Transverse colon (tissue), 4 donors: Measurements from ENCODE around the gene CPLX4.

ENCODE experiments used
- EP300 ChIP-seq: sonication (generic); formaldehyde crosslinking; IDR thresholded peaks from one replicate; pipeline ENCODE4 v1.6.1; 2017; ENCODE audit warnings: antibody characterized with exemption, low read depth
- POLR2AphosphoS5 ChIP-seq, 3 donors: sonication (generic); formaldehyde crosslinking; IDR thresholded peaks; one replicate each; pipeline ENCODE4 v1.6.1; 2016; ENCODE audit warnings: antibody characterized with exemption in 3 of 3
- TF ChIP-seq, protein P1 (sequence below), 5 experiments: fragments of 200-600 bp in 3 of 5; fragments of 450-650 bp in 2 of 5; sonication (generic) in 3 of 5; IDR thresholded peaks; 1 replicate in 2 of 5; 2 replicates in 3 of 5; pipeline ENCODE4 v1.5.1; 2016 to 2017; ENCODE audit warnings: antibody characterized with exemption in 5 of 5, inconsistent platforms in 3 of 5, mild to moderate bottlenecking in 2 of 5, moderate library complexity in 1 of 5

GRCh38 chr18:59279193-59279592 is 39.3 kb downstream of the CPLX4 start:
- no peak for TF ChIP-seq POLR2AphosphoS5 (IDR thresholded peaks at IDR 0.05)
- TF ChIP-seq, protein P1, sequence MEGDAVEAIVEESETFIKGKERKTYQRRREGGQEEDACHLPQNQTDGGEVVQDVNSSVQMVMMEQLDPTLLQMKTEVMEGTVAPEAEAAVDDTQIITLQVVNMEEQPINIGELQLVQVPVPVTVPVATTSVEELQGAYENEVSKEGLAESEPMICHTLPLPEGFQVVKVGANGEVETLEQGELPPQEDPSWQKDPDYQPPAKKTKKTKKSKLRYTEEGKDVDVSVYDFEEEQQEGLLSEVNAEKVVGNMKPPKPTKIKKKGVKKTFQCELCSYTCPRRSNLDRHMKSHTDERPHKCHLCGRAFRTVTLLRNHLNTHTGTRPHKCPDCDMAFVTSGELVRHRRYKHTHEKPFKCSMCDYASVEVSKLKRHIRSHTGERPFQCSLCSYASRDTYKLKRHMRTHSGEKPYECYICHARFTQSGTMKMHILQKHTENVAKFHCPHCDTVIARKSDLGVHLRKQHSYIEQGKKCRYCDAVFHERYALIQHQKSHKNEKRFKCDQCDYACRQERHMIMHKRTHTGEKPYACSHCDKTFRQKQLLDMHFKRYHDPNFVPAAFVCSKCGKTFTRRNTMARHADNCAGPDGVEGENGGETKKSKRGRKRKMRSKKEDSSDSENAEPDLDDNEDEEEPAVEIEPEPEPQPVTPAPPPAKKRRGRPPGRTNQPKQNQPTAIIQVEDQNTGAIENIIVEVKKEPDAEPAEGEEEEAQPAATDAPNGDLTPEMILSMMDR (IDR thresholded peaks at IDR 0.05), result no peak
- TF ChIP-seq EP300, result no peak
